Activated B cell treated with CpG ODN at 0.5 μM for 24 hours (primary cell): ENCODE results near the gene HOXA10. TPM values are rescaled to one million over a fixed set of nuclear protein-coding genes. Genes with fewer than 3 reads are reported as not detected.

Experiments used
- ATAC-seq: fragments of 200-7000 bp; cut with Tn5 transposase; one replicate; pipeline ENCODE4 v1.10.0; 2021; ENCODE audit warnings: low read depth, mild to moderate bottlenecking, moderate library complexity
- CTCF ChIA-PET: fragments of 350-600 bp; sonication (Branson Sonifier 250); formaldehyde crosslinking; loops from one replicate; lab custom pipeline; 2021; ENCODE audit warnings: antibody characterized with exemption; lab: Charles Lee
- POLR2A ChIA-PET: fragments of 350-600 bp; sonication (Branson Sonifier 250); formaldehyde crosslinking; loops from one replicate; lab custom pipeline; 2021; ENCODE audit warnings: antibody characterized with exemption; lab: Charles Lee
- DNase-seq: peaks from one replicate; pipeline ENCODE4 v3.0.0; 2022
- H3K27ac Mint-ChIP-seq: one replicate; pipeline ENCODE4 v1.8.0; 2020; ENCODE audit warnings: mixed read lengths
- H3K27me3 Mint-ChIP-seq: one replicate; pipeline ENCODE4 v1.8.0; 2021; ENCODE audit warnings: mixed read lengths
- H3K36me3 Mint-ChIP-seq: one replicate; pipeline ENCODE4 v1.8.0; 2021; ENCODE audit warnings: low read depth, mixed read lengths
- H3K4me1 Mint-ChIP-seq: one replicate; pipeline ENCODE4 v1.8.0; 2021; ENCODE audit warnings: mixed read lengths
- H3K4me3 Mint-ChIP-seq: one replicate; pipeline ENCODE4 v1.8.0; 2020; ENCODE audit warnings: mild to moderate bottlenecking, mixed read lengths
- H3K9me3 Mint-ChIP-seq: one replicate; pipeline ENCODE4 v1.8.0; 2020; ENCODE audit warnings: mixed read lengths
- intact Hi-C: fragments of 100-400 bp; cut with micrococcal nuclease; formaldehyde crosslinking; loops from one replicate; pipeline ENCODE4 v1.15.1; 2024
- total RNA-seq: library from RNA; stranded (reverse); gene quantifications from 2 replicates; pipeline ENCODE4 v1.2.3, GENCODE V29; 2022
- TF ChIP-seq, protein P1 (sequence below): fragments of 200-600 bp; IDR thresholded peaks from one replicate; pipeline ENCODE4 v1.8.0; 2022; ENCODE audit warnings: antibody characterized with exemption, mild to moderate bottlenecking

The HOXA10 gene
- total RNA-seq, 1 donor from 2014 or later = 0.24 TPM

DNA sequence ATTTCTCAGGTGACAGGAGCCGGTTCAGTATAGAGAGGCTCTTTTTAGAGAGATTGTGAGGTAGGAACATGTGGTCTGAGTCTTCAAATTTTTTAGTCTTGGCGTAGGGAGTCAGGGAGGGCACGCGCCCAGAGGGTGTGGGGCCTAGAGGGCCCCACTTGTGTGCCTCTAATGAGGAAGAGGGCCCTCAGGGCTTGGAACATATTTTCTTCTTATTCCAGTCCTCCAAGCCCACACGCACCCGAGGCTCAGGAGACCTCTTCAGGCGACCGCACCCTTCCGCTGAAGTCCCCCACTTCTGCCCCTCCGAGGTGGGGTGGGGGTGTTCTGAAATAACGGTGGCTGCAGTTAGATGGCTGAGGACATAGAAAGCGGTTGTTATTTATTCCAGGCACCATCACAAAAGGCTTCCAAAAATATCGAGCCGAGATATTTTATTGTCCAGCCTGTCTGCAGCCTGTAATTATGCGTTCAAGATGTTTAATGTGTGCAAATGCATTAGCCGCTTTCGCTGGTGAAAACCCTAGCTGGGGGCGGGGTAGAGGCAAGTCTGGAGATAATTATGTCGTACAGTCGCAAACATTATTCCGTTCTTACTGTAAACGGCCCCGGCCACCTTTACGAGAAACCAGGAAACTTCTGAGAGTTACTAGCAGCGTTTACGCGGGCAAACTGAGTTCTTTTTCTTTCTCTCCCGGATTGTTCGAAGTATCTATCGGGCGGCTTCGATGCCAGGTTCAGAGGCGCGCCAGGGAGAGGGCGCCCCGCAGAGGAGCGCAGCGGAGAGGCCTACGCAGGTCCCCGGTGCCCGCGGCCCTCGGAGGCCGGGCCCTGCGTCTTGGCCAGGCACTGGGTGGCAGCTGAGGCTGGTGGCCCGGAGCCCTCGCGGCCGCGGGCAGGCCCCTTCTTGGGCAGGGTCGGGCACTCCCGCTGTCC, 38.6 kb upstream of the HOXA10 start:
- intact Hi-C loops = loop anchor here (5.0 kb wide), 1 partner anchor 885 kb away; no protein-coding TSS in a partner anchor
- H3K27ac Mint-ChIP-seq = no peak overlapping the region
- TF ChIP-seq, protein P1, sequence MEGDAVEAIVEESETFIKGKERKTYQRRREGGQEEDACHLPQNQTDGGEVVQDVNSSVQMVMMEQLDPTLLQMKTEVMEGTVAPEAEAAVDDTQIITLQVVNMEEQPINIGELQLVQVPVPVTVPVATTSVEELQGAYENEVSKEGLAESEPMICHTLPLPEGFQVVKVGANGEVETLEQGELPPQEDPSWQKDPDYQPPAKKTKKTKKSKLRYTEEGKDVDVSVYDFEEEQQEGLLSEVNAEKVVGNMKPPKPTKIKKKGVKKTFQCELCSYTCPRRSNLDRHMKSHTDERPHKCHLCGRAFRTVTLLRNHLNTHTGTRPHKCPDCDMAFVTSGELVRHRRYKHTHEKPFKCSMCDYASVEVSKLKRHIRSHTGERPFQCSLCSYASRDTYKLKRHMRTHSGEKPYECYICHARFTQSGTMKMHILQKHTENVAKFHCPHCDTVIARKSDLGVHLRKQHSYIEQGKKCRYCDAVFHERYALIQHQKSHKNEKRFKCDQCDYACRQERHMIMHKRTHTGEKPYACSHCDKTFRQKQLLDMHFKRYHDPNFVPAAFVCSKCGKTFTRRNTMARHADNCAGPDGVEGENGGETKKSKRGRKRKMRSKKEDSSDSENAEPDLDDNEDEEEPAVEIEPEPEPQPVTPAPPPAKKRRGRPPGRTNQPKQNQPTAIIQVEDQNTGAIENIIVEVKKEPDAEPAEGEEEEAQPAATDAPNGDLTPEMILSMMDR = no peak
- no peak for ATAC-seq
- no peak for DNase-seq
- H3K4me3 Mint-ChIP-seq = no peak overlapping the region
- H3K27me3 Mint-ChIP-seq = peaks cover 70% of the 10 kb centered on the region
- H3K4me1 Mint-ChIP-seq = peaks cover 9% of the 10 kb centered on the region
- no peaks in the 10 kb centered on the region for H3K36me3 Mint-ChIP-seq
- ChIA-PET CTCF (interaction anchor here (1.0 to 3.3 kb wide), 4 partner anchors 16 to 807 kb away, joined by 3 to 12 read pairs (median 8); no protein-coding TSS in a partner anchor), POLR2A (no interaction called here)
- no peaks in the 10 kb centered on the region for H3K9me3 Mint-ChIP-seq

DNA sequence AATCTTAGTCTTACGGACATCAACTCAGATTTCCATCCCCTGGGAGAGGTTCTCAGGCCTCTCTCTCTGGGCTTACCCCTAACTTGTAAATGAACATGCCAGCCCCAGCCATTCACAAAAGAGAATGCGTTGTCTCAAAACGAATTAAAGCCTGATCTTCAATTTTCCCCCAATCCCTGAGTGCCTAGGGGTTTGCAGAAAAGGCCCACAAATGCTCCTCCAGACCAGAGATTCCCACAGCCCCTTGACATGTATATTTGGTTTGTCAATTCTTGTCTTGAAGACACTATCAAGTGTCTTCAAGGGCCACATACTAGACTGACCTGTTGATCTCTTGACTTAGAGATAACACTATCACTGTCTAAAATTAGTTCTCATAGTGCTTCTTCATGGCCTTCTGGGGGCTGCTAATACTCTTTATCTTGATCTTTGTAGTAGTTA, 37.7 kb upstream of the HOXA10 start:
- no peak for DNase-seq
- CTCF ChIA-PET = interaction anchor here (1.0 to 4.2 kb wide), 8 partner anchors 15 to 808 kb away, joined by 3 to 26 read pairs (median 8); no protein-coding TSS in a partner anchor
- ATAC-seq = no peak
- no peaks in the 10 kb centered on the region for H3K36me3 Mint-ChIP-seq
- no peaks in the 10 kb centered on the region for H3K9me3 Mint-ChIP-seq
- no peak overlapping the region for H3K27ac Mint-ChIP-seq
- no peak overlapping the region for H3K4me3 Mint-ChIP-seq
- peaks cover 9% of the 10 kb centered on the region for H3K4me1 Mint-ChIP-seq
- intact Hi-C loops = loop anchor here (2.0 to 5.0 kb wide), 3 partner anchors 13 to 886 kb away; no protein-coding TSS in a partner anchor
- H3K27me3 Mint-ChIP-seq = peaks cover 74% of the 10 kb centered on the region
- POLR2A ChIA-PET = no interaction called here
- TF ChIP-seq, protein P1 = no peak

DNA sequence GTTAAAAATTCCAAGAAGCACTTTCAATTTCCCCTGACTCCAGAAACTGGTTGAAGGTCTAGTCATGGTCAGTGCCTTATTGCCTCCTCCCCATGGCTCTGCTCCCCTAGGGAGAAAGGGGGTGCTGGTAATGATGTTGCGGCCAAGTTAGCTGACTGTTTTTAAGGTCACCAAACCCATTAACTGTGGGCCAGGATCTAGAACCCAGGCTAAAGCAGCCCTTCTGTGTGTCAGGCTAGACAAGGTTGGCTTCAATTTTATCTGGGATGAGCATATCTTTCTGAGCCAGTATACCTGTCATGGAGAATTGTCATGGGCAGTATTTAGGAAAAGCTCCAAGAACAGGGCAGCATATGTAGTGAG, 36.9 kb upstream of the HOXA10 start:
- Mint-ChIP-seq H3K4me3 (no peak overlapping the region), H3K27ac (no peak overlapping the region), H3K36me3 (no peaks in the 10 kb centered on the region), H3K9me3 (no peaks in the 10 kb centered on the region), H3K4me1 (peaks cover 10% of the 10 kb centered on the region), H3K27me3 (peaks cover 75% of the 10 kb centered on the region)
- POLR2A ChIA-PET = no interaction called here
- DNase-seq (no peak), ATAC-seq (no peak)
- TF ChIP-seq, protein P1 = no peak
- intact Hi-C loops = loop anchor here (2.0 to 5.0 kb wide), 3 partner anchors 14 to 886 kb away; no protein-coding TSS in a partner anchor
- CTCF ChIA-PET = interaction anchor here (0.9 to 4.2 kb wide), 10 partner anchors 12 to 809 kb away, joined by 3 to 26 read pairs (median 6); no protein-coding TSS in a partner anchor

DNA sequence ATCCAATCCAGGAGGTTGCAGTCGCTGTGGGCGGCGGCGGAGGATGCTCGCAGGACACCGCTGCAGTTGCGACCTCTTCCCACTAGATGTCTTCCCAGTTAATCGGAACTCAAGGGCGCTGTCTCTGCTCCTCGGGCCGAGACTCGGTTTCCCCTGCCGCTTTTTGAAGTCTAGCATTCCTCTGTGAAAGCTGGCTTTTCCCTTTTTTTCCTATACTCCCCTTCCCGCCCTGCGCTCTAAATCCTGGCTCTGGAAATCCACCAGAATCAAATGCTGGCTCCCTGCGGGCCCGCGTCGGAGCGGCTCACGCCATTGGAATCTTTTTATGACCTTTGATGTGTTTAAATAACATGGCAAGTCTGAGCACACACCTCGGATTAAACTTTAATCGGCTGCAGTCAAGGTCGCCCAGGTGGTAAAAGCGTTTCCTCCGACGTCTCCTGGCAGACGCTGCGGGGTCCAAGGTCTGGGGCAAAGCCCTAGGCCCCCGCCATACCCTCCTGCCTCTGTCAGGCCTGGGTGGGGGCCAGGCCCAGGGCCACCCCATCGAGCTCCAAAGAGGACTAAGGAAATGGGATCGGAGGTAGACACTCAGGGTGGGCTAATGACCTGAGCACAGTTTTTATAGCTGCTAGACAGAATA, 36.4 kb upstream of the HOXA10 start:
- CTCF ChIA-PET = interaction anchor here (0.9 to 4.2 kb wide), 11 partner anchors 12 to 1416 kb away, joined by 3 to 26 read pairs (median 5); no protein-coding TSS in a partner anchor
- intact Hi-C loops = loop anchor here (1.0 to 5.0 kb wide), 6 partner anchors 14 to 887 kb away; no protein-coding TSS in a partner anchor
- Mint-ChIP-seq H3K36me3 (no peaks in the 10 kb centered on the region), H3K27ac (no peak overlapping the region), H3K9me3 (no peaks in the 10 kb centered on the region), H3K27me3 (peaks cover 75% of the 10 kb centered on the region), H3K4me3 (peak overlapping the region; percentile 64), H3K4me1 (peaks cover 14% of the 10 kb centered on the region)
- TF ChIP-seq, protein P1 = no peak
- DNase-seq (no peak), ATAC-seq (peak; percentile 49)
- POLR2A ChIA-PET = no interaction called here
